CD4-positive, alpha-beta T cell treated with Interleukin-10 for 1 hour (primary cell): ENCODE results near the gene EEA1.
"Not testable (repeated sequence)": the region's sequence is repeated elsewhere in the genome, so short reads cannot be mapped to it uniquely, and the experiment has no call there.

ENCODE experiments used
- DNase-seq: peaks from one replicate; pipeline ENCODE4 v3.0.0-alpha.2; 2020

The EEA1 gene

GRCh38 chr12:92794356-92794755 is 134.7 kb downstream of the EEA1 start:
- not testable (repeated sequence) for DNase-seq

DNA sequence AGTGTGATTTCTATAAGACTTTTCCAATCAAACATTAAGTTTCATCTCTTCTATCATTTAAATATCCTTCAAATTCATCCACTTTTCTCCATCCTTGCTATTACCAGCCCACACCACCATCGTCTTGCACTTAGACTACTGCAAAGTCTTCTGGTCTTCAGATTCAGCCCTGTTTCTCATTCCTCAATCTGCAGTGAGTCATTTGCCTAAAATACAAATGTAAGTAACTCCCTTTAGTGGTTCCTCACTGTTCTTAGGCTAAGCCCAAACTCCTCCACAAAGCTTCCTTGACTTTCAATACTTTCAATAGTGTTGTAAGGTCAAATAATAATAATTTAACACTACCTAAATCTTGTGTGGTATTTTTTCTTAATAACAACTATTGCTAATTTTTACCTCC is 143.1 kb downstream of the EEA1 start:
- DNase-seq, result no peak

DNA sequence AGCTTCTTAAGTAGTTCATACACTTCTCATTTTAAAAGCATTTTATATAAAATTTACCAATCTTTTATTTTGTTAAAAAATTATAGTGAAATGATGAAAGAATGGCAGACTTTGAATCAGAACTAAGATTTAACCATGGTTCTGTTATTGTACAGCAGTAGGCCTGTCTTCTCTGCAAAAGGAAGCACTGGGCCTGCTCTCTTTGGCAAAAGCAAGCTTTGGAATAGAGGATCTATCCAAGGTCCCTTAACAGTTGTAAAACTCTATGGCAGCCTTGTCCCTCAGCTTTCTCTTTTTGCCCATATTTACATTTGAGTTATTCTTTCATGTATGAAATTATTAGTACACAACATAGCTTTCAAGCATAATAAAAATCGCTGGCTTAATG is 143.5 kb downstream of the EEA1 start:
- DNase-seq, result no peak

- peak; percentile 76 for DNase-seq
These were observed 144.1 kb downstream of the EEA1 start for GRCh38 chr12:92784797-92785562.

- no peak for DNase-seq
These were observed 144.7 kb downstream of the EEA1 start for GRCh38 chr12:92784356-92784755.

GRCh38 chr12:92779902-92780301 is 149.2 kb downstream of the EEA1 start:
- no peak for DNase-seq

DNA sequence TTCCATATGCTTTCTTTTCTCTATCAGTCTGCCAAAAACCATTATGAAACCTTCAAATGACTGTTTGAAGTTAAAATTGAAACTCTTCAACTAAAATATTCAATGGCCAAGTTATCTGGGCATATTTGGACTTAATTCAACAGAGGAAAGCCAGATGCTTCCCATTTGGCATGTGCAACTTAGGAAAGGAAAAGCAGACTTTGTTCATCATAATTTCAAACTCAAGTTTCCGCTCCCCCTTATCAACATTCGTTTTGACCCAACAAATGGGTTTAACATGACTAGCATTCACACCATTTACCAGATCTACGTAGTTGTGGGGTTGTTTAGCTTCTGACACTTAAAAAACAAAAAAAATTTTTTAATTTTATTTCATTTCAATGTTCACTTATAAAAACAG is 150.6 kb downstream of the EEA1 start:
- DNase-seq, result no peak

DNA sequence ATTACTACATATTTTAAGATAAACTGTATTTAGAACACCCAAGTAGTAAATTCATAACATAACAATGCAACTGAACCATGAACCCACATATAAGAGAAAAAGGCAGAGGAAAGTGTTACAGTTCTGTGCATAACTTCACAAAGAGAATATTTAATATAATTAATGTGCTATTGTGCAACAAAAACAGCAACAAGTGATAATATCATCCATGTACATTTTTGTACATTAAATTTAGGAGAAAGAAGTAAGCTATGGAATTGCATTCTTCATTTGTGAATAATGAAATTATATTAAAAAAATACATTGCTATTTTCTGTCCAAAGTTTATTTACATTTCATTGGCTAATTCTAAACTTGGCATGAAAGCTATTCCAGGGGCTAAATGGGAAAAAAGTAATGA is 153.7 kb downstream of the EEA1 start:
- no peak for DNase-seq

- DNase-seq, result no peak
These were observed 158.1 kb downstream of the EEA1 start for GRCh38 chr12:92771001-92771400.

DNA sequence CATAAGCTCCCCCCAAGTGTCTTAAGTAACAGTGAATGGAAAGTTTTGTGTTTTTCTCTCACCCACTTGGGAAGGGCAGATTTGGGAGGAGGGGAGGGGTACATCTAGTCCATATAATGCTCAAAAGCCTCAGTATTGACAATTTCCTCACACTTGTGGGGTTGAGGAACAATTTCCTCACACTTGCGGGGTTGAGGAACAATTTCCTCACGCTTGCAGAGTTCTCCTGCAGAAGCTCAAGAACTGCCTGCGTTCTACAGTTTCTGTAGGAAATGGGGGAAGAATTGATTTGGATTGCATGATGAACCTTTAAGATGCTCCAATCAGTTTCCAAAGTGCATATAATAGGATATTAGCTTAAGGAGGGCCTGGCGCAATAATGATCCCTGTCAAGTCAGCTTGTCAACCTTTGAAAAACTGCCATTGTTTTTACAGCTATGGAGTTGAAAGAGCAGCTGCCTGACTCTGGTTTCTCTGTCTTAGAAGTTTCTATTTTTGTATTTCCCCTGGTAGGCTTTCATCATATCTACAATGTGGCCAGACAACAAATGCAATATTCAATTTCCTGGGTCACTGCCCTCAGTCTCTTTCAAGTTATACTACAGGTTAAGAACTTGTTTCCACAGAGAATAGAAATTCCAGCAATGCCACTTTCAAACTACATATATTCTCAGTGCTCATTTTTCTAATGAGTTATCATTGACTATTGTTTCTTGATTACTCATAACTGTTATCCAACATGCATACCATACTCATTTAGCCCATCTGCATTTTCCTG is 159.8 kb downstream of the EEA1 start:
- no peak for DNase-seq

- DNase-seq, result no peak
These were observed 163.2 kb downstream of the EEA1 start for GRCh38 chr12:92765871-92766270.

DNA sequence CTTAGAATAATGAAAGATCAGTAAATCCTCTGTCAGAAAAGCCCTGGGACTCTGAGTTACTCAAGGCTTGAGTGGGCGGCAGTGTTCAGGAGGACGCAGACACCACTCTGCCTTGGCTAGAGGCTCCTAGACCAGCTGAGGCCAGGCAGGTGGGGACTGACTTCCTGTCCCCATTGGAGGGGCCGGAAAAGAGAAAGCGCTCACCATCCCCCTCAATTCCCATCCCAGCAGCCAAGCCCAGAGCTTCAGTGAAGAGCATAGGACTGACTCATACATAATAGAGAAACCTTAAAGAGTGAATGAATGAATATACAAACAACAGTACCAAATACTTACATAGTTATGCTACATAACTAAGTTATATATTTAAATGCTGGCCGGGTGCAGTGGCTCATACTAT is 164.3 kb downstream of the EEA1 start:
- DNase-seq, result no peak

DNA sequence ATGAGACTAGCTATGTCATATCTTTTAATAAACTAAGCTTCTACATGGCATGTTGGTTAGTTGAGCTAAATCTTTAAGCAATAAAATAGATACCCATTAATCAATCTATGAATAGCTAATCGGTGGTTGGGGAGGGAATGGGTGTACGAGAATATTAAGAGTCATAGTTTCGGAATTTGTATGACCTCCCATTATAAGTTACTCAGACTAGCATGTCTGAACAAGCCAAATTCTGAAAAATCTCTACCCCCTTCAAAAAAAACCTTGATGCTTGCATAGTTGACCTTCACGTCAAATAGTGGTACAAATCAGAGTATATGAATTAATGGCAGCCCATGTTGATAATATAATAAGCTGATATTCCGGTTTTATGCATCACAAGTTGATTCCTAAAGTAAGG is 166.3 kb downstream of the EEA1 start:
- no peak for DNase-seq

DNA sequence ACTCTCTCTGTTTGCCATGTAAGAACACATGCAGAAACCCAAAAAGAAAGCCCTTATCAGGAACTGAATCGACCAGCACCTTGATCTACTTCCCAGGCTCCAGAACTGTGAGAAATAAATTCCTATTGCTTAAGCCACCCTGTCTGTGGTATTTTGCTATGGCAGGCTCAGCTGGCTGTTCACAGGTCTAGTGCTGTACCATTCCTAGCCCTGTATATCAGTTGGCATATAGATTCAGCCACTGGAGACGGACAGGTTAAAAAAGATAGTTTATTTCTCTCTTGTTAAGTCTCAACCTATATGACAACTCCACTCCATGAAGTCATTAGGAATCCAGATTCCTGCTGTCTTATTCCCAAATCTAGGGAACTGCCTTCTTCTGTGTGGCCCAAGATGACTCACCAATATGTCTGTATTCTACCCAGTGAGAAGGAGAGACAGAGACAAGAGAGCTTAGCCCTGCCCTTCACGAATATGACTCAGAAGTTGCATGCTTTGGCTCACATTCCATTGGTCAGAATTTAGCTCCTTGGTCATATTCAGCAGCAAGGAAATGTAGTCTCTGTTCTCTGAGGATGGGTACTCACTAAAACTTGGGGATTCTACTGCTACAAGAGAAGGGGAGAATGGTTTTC is 169.3 kb downstream of the EEA1 start:
- no peak for DNase-seq

DNA sequence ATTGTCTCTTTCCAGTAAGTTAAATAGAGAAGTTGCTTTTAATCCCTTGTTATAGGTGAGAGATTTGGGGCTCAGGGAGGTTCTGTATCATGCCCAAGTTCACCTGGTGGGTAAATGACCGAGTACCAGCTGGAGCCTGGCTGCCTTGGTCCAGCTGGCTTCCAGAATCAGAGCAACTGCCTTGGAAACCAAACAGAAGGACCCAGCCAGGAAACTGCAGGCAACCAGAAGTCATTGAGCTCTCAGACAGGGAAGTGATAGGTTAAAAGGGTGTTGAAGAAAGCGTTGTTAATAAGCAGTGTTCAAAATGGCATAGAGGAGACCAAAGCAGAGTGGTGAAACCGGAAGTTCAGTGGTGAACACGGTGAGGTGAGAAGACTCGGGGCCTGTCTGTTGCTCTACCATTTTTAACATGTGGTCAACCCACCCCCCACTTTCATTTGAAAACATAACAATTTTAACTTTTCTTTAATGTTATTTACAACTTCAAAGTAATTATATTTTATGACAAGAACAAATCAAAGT is 171.4 kb downstream of the EEA1 start:
- peak; percentile 6 for DNase-seq

DNA sequence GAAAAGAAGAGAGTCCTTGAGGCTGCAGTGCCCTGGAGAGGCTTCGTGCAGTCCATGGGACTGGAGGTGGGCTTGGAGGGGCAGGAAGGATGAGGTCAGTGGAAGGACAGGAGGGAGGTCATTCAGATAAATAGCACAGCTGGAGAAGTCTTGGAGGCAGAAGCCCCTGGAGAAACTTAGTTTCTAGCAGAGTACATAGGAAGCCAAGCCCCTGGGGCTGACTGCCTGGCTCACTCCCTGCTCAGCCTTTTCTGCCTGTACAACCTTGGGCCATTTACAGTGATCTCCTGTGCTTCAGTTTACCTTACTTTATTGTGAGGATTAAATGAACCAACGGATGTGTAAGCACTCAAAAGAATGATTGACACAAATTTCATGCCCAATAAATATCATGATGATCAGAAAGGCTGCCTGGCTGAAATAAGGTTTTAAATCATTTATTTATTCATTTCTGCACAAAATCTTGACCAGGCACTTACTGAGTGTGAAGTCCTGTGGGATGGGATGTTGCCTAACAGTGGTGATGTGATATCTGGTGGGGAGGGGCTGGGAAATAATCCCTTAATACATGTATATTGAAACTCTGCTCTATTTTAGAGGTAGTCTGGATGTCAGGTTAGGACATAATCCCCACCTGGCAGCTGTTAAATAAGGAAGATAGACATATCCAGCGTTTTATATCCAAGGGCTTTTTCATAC is 172.0 kb downstream of the EEA1 start:
- DNase-seq, result no peak

DNA sequence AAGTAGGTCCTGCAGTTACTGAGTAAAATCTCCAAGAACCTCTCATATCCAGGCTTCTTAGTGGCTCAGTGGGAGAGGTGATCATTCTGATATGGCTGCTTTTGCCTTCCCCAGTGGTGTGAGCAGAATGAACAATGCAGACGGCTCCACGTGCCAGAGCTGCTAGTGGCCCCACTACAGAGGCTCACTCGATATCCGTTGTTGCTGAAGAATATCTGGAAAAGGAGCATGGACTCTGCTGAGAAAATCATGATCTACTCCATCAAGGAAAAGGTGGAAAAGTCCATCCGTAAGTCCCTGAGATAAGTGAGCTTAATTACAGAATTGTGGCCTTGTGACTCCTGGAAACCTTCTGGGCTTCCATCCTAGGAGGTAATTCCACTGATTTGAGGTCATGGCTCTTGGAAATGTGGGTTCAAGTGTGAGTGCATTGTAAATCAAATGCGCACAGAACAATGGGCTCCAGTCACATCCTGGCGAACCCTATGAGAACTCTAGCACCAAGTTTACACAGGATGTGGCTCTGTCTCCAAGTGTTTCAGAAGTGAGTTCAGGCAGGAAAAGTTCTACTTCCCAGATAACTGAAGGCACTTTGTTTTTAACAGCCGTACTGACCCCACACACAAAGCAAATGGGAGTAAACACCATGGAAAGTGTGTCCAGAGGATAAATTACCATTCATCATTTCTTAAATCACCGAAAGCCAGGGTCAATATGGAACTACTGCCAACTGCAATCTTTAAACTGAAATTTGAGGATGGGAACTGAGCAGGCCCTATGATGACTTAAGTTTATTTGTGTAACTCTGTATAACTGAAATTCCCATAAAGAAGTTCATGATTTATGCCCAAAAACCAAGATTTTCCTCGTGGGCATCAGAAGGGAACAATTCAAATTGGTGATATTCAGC is 174.9 kb downstream of the EEA1 start:
- DNase-seq, result no peak

GRCh38 chr12:92749691-92750090 is 179.4 kb downstream of the EEA1 start:
- not testable (repeated sequence) for DNase-seq

DNA sequence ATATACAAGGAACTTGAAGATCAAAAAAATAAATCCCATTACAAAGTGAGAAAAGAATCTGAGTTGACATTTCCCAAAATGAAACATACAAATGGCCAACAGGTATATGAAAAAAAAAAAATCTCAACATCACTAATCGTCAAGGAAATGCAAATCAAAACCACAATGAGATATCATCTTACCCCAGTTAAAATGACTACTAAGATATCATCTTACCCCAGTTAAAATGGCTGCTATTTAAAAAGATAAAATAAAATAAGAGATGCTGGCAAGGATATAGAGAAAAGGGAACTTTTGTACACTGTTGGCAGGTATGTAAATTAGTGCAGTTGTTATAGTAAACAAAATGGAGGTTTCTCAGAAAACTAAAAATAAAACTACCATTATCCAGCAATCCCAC is 181.9 kb downstream of the EEA1 start:
- DNase-seq, result no peak

- no peak for DNase-seq
These were observed 183.1 kb downstream of the EEA1 start for GRCh38 chr12:92745856-92746550.

DNA sequence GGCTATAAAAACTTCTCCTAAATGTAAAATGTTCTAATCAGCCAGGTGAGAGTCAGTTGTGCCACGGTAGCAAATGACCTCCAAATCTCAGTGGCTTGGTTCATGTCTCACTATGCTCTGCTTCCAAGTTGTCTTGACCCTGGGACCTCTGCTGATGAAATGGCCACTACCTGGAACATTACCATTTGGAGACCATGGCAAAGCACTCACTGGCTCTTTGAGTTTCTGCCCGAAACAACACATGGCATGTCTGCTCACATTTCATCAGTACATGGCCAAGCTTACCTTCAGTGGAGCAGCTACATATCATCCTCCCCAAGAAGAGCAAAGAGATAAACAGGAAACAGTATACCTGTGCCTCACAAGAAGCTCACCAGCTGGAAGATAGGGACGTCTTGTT is 186.1 kb downstream of the EEA1 start:
- no peak for DNase-seq
